HPDE6-E6E7 (cell line): ENCODE measurements around the gene CFAP97.
"Not testable (repeated sequence)": the region's sequence is repeated elsewhere in the genome, so short reads cannot be mapped to it uniquely, and the experiment has no call there.

Experiments
- DNase-seq: peaks from one replicate; pipeline ENCODE4 v3.0.0; 2011; ENCODE audit warnings: missing footprints; ENCODE audit errors: extremely low spot score

Gene CFAP97

DNA sequence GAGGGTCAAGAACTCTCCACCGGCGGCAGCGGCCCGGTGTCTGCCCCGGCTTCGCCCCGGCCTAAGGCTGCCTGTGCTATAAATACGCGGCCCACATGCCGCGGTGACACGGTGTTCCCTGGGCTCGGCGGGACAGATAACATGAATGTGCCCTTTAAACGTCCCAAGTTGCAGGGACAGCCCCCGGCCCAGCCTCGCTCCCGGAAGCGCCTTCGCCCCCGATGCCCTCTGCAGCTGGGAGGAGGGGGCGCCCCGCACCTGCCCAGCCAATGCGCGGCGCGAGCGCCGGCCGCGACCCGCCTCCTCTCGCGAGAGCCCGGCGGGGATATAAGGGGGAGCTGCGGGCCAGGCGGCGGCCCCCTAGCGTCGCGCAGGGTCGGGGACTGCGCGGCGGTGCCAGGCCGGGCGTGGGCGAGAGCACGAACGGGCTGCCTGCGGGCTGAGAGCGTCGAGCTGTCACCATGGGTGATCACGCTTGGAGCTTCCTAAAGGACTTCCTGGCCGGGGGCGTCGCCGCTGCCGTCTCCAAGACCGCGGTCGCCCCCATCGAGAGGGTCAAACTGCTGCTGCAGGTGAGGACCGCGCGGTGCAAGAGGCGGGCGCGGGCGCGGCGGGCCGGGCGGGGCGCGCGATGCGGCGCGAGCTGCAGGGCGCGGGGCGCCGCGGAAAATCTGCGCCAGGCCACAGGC is 60.7 kb downstream of the CFAP97 start, which contains the start of gene SLC25A4:
TSS of gene SLC25A4 (plus strand) at position 355 of the 689 bp plus-strand sequence. CDS start at position 462, 107 bp downstream.
- DNase-seq: peak; percentile 76

DNA sequence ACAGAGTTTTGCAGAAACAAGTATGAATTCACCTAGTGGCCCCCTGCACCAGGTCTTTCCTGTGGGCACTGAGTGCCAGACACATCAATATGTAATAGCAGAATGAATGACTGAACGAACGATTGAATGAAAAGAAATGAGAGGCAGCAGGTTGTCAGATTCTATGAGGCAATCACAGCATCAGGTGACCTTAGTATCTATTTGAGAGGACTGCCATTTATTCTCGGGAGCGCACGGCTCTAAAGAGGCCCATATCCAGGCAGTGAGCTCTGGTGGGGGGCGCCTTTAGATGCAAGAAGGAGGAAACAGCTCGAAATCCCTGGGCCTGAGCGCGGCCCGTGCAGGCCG is 61.3 kb downstream of the CFAP97 start:
- peak; percentile 28 for DNase-seq

- no peak for DNase-seq
Measured at GRCh38 chr4:185141777-185142176, 62.0 kb downstream of the CFAP97 start.

DNA sequence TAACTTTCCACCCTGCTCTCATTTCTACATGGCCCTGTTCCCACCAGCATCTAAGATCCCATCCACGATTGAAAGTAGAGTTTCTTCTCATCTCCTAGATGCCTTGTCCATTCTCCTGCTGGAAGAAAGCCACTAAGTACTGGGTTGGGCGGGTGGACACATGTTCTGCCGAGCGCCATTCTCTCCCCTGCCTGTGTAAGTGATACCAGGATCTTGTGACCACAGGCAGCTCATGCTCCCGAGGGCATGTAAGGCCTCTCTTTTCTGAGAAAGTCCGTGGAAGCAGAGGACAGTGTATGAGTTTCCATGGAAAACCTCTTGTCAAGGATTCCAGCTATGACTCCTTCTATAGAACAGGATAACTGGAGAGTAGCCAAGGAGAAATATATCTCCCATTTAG is 64.1 kb downstream of the CFAP97 start:
- DNase-seq: no peak

DNA sequence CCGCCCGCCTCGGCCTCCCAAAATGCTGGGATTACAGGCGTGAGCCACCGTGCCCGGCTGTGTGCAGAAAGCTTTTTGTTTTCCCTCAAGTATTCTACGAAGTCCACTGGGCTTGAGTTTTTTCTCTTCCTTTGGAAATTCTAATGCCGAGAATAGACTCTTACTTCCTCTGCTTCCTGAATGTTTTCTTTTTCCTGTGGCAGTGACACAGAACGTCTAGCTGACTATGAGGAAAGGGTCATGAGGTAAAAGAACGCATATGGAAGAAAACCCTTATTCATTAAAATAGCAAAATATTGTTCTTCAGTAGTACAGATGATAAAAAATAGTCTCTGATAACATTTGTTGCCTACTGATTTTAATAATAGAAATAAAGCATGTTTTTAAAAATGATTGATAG is 65.6 kb downstream of the CFAP97 start:
- DNase-seq: no peak

DNA sequence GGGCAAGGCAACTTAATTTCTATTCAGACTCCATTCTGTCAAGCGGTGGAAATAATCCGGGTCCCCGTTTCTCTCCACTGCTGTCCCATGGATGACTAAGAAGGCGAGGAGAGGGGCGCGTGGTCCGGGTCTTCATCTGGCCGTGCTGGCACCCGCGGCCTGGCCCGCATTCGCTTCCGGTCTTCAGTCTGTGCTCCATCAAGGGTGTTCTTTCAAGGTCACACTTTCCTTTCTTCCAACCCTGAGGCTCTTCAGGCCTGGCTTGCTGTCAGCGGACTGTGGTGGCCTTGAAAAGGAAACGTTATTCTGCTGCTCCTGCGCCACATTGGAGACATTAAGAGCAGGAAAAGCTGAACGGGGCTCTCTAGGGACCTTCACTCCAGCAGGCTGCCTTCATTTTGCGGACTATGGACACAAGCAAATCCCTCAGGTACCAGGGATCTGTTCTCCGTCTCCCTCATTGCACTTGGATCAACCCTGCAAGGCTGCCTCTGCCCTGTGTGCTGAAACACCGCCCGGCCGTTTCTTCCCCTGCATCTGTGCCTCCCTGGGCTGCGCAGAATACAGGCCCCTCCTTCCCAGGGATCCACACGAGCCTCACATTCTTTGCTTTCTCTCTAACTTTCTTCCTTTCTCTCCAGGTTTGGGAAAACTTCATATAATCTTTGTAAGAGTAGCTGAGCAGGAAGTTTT is 66.4 kb downstream of the CFAP97 start:
- no peak for DNase-seq

GRCh38 chr4:185134307-185134869 is 69.4 kb downstream of the CFAP97 start:
- peak; percentile 14 for DNase-seq

DNA sequence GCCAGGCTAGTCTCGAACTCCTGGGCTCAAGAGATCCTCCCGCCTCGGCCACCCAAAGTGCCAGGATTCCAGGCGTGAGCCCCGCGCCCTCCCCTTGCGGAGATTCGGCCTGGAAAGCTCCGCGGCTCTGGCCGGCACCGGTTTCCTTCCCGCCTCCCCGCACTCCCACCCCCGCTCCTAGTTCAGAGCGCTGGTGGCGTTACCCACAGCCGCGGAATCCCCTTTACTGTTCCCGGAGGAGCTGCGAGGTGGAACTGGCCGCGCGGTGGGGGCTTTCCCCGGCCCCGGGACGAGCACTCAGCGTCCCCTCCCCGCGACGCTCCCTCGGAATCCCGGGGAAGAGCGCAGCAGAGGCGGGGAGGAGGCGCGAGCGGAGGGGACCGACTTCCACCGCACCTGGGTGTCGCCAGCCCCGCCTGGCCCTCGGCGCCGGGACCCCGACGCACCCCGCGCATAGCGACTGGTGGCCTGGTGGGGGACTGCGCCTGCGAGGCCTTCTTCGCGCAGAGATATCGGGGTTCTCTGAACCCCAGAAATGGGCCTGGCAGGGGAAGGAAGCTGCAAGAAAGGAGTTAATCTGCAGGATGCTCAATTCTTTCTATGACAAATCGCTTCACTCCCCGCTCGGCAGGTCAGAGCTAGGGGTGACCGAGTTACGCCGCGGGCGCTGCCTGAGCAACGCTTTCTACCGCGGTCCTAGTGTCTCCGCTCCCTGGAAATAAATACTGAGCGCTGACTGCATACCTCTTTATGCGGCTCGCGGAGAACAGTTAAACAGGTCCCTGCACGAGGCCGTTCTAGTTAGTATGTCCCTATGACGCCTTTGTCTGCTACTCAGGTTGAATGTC is 75.3 kb downstream of the CFAP97 start:
- peak; percentile 21 for DNase-seq

DNA sequence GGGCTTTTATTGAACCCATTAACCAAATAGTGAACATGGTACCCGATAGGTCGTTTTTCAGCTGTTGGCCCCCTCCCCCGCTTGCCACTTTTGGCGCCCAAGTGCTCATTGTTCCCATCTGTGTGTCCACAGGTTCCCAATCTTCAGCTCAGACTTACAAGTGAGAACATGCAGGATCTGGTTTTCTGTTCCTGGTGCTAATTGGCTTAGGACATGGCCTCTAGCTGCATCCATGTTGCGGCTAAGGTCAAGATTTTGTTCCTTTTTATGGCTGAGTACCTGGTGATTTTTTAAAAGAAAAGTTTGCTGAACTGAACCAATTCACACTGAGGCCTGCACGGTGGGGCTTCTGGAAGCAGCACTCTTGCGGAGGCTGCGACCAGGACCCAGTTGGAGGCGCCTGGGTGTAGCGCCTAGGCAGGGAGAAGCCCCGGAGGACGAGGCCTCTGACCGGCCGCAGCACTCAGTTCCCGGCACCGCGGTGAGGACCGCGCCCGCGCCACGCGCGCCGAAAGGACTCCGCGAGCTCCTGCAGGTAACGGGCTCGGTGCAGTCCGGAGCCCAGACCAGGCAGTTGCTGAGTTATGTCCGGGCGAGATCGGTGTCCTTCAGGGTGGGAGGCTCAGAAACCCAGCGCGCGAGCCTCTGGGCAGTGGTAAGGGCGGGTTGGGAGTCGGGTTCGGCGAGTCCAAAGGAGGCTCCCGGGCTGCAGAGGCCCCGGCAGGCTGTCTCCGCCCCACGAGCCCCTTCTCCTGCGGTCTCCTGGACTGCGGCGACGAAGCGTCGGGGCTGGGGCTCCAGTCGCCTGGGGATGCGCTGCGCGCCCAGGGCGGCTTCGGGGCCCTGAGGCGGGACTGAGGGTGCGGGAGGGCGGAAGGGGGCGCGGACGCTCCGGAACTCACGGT is 76.5 kb downstream of the CFAP97 start:
- DNase-seq: peak; percentile 17

GRCh38 chr4:185124006-185124405 is 79.8 kb downstream of the CFAP97 start:
- no peak for DNase-seq

DNA sequence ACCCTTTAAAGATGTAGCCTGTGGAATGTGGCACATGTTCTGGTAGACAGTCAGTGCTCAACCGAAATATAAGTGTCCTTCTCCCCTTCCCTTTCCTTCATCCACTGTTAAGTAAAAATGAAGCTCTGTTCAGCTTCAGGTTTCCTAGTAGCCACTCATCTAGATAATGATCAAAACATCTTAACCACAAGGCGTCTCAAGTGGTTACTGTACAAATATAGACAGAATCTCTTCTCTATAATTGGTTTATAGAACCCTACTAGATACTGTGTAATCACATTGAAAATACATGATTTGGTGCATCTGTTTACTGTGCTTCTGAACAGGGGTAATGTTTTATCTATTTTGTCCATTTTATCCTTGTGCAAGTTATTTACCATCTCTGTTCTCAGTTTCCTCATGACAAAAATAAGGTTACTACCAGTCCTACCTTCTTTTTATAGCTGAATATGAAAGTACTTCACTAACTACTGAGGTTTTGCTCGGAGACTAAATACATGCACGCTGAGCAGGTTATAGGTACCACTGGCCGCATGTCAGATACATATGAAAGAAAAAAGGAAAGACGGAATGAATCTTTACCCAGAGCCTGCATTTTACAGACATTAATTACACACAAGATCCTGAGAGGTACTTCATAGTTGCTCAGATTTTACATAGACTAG is 81.0 kb downstream of the CFAP97 start:
- no peak for DNase-seq

DNA sequence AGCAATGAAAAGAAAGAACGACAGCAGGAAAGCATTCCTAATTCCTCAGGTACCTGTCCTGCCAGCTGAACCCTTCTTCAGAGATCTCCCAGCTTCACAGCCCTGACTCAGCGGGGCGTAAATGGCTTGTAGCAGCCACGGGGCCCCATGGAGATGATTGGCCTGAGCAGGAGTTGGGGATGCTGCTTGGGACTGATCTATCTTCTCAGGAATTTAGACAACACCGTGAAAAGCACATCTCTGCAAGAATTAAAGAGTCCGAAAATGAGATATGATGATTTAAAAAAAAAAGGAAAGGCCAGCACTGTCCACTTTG is 83.2 kb downstream of the CFAP97 start:
- no peak for DNase-seq

DNA sequence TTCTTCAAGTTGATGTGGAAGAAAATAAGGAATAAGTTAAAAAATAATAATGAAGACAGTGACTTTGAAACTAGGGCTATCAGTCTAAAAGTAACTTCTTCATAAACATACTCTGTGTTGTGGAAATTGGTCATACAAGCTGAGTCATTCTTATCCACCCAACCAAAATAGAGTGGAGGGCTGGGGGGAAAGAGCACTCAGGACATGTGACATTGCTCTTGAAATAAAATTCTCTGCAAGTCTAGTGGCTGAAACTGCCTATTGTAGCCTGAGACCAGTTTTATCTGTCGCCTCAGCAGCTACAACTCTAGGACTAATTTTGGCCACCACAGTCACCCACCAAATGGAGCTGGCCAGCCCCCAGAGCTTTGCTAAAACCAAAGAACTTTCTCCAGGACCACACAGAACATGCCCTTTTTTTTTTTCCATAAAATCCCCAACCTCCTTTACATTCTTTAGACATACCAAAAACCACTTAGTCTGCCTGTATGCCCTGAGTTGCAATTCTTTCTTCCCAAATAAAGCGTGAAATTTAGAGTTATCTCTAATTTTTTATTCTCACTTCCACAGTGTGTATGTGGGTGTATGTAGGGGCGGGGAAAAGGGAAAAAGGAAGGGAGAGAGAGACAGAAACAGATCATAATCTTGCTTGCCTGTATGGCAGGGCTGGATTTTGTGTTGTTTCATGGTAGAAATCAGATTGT is 83.7 kb downstream of the CFAP97 start:
- no peak for DNase-seq

GRCh38 chr4:185119467-185119866 is 84.3 kb downstream of the CFAP97 start:
- not testable (repeated sequence) for DNase-seq

DNA sequence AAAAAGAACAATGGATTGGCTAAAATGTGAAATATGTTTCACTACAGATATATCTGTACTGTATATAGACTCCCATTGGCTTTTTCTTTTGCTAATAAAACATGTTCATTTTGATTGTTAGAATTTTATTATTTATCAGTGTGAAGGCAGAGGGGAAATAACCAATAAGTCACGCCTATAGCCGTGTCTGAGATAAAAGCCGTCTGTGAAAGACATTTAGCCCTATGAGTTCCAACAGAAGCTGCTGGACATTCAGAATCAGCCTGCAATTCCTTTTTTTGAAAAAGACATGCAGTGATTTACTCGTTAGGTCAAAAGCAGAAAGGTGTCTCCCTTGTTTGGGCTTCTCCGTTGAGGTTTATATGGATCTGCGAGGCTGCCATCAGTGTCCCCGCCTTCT is 84.9 kb downstream of the CFAP97 start:
- DNase-seq: no peak

DNA sequence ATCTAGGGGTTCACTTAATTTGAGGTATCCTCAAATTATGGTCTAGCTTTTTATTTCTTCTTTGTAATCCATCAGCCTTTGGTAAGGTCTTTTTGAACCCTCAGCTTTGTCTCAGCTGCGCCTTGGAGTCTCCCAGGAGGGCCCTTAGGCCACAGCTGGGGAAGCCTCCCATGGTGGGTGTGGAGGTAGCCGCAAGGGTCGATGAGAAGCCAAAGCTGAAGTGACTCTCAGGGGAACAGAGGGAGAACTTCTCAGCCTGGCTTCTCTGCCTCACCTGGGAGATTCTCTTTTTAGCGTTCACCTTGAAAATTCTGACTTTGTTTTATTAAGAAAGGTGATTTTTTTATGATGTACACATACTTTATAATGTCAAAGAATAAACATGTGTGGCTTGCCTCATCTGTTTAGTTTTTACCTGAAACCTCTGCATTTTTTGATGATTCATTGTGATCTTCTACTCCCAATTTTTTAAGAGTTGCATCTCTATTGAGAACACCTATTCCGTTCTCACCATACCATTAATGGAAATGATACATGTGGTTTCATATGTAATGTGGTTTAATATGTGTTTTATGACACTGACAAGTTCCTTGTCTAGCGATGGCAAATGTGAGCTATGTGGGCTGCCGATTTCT is 86.4 kb downstream of the CFAP97 start:
- no peak for DNase-seq

DNA sequence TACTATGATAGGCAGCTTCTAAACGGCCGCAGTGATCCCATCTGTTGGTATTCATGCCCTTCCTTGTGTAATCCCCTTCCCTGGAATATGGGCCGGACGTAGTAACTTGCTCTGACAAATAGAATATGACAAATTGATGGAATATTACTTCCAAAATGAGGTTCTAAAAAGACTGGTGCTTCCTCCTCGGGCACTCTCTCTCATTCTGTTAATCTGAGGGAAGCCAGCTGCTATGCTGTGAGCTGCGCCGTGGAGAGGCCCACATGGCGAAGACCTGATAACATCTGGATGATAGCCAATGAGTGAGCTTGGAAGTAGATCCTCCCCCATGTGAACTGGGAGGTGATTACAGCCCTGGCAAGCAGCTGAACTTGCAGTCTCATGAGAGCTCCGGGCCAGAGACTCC is 88.0 kb downstream of the CFAP97 start:
- DNase-seq: no peak

GRCh38 chr4:185113340-185113739 is 90.5 kb downstream of the CFAP97 start:
- no peak for DNase-seq

DNA sequence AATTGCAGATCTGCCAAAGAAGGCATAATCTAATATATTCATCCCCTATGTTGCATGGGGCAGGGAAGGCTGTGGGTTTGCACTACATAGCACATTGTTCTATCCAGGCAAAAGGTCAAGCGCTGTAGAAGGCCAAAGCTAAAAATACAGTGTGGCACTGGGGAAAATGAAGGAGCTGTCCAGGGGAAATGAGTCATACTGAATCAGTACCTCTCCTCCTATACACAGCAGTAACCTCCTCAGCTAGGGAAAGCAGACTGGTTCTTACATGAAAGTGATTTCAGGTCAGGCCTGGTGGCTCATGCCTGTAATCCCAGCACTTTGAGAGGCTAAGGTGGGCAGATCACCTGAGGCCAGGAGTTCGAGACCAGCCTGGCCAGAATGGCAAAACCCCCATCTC is 91.7 kb downstream of the CFAP97 start:
- DNase-seq: peak; percentile 97

GRCh38 chr4:185110375-185110823 is 93.4 kb downstream of the CFAP97 start:
- no peak for DNase-seq
